ENCODE data around the gene PANK4.

GRCh38 chr1:2471587-2472001 lies 54.8 kb downstream of the PANK4 start:
- TF ChIP-seq CTCF (IDR thresholded peaks at IDR 0.05; ENCODE audit: extremely low read depth in 1 of 2, insufficient read depth in 1 of 2, low read depth in 1 of 2, low read length in 2 of 2) (no peak), POLR2A (IDR thresholded peaks at IDR 0.05; ENCODE audit: low read depth, low read length) (no peak), EZH2 (IDR thresholded peaks at IDR 0.05; ENCODE audit: borderline replicate concordance, low read depth, low read length, severe bottlenecking) (no peak)

Measured in endothelial cell of umbilical vein (primary cell).